Spleen (tissue), 11 donors: ENCODE measurements around the gene KLC1. TPM values are rescaled to one million over a fixed set of nuclear protein-coding genes. Genes with fewer than 3 reads are reported as not detected.

Source experiments
- DNase-seq: peaks from one replicate; pipeline ENCODE4 v3.0.0-alpha.2; 2020
- H3K27ac ChIP-seq, 8 donors: fragments of 200-600 bp; sonication (generic) in 7 of 8; 1 replicate in 4 of 8; 2 replicates in 4 of 8; pipeline versions ENCODE4 v1.5.0 to v1.8.0; 2016 to 2021; ENCODE audit warnings: inconsistent platforms in 4 of 8, mild to moderate bottlenecking in 4 of 8, moderate library complexity in 1 of 8
- H3K27me3 ChIP-seq, 7 donors: fragments of 200-600 bp; sonication (generic) in 6 of 7; replicated peaks in 1 of 7; 1 replicate in 4 of 7; 2 replicates in 3 of 7; pipeline versions ENCODE4 v1.5.0 to v1.8.0; 2016 to 2021; ENCODE audit warnings: inconsistent platforms in 3 of 7, mild to moderate bottlenecking in 1 of 7
- H3K36me3 ChIP-seq, 6 donors: fragments of 200-600 bp; sonication (generic) in 5 of 6; 1 replicate in 4 of 6; 2 replicates in 2 of 6; pipeline versions ENCODE4 v1.5.0 to v1.8.0; 2016 to 2021; ENCODE audit warnings: inconsistent platforms in 2 of 6
- H3K4me1 ChIP-seq, 6 donors: fragments of 200-600 bp; sonication (generic) in 5 of 6; 1 replicate in 3 of 6; 2 replicates in 3 of 6; pipeline versions ENCODE4 v1.5.0 to v1.8.0; 2016 to 2021; ENCODE audit warnings: inconsistent platforms in 3 of 6
- H3K4me3 ChIP-seq, 8 donors: fragments of 200-600 bp; sonication (generic) in 7 of 8; 1 replicate in 4 of 8; 2 replicates in 4 of 8; pipeline versions ENCODE4 v1.5.0 to v1.8.0; 2016 to 2021; ENCODE audit warnings: inconsistent platforms in 4 of 8, mild to moderate bottlenecking in 4 of 8, moderate library complexity in 2 of 8
- H3K9me3 ChIP-seq, 8 donors: fragments of 200-600 bp; sonication (generic) in 7 of 8; 1 replicate in 4 of 8; 2 replicates in 4 of 8; pipeline versions ENCODE4 v1.5.0 to v1.8.0; 2016 to 2021; ENCODE audit warnings: inconsistent platforms in 4 of 8
- POLR2A ChIP-seq, 3 donors: fragments of 450-650 bp; IDR thresholded peaks; one replicate each; pipeline ENCODE4 v1.5.1; 2017; ENCODE audit warnings: antibody characterized with exemption in 3 of 3, mild to moderate bottlenecking in 1 of 3
- POLR2AphosphoS5 ChIP-seq, 3 donors: sonication (generic); formaldehyde crosslinking; IDR thresholded peaks; one replicate each; pipeline ENCODE4 v1.5.1; 2017; ENCODE audit warnings: antibody characterized with exemption in 3 of 3
- WGBS, 5 donors: extraction: QIAGEN DNeasy Blood & Tissue Kit in 3 of 5; methylation state at CpG; one replicate each; pipeline versions ENCODE4 v1.1.5 to v1.1.7; 2013 to 2018; 5-methylcytosine and 5-hydroxymethylcytosine counted together
- intact Hi-C: fragments of 100-400 bp; cut with DNase I; formaldehyde crosslinking; loops from one replicate; pipeline ENCODE4 v1.15.0; 2023; ENCODE audit warnings: low total_unique reads
- polyA plus RNA-seq, 3 donors: library from polyadenylated mRNA; stranded (reverse); fragments of 200-250 nt; gene quantifications; one replicate each; pipeline ENCODE4 v1.2.1, GENCODE V29; 2013
- total RNA-seq, 7 donors: library from RNA; depleted of rRNA in 3 of 7; stranded (reverse); fragments of >200 nt in 3 of 7; fragmentation: NEBNext Ultra II Directional in 4 of 7; extraction: Animal tissue kit (Norgen Biotek cat#: 25700) in 4 of 7; gene quantifications; one replicate each; pipeline versions ENCODE4 v1.1.0 to v1.2.1, GENCODE V29; 2016 to 2021
- TF ChIP-seq, protein P1 (sequence below), 11 experiments: fragments of 200-600 bp in 7 of 11; fragments of 450-650 bp in 4 of 11; sonication (generic) in 4 of 11; IDR thresholded peaks in 8 of 11; conservative IDR thresholded peaks in 3 of 11; 1 replicate in 7 of 11; 2 replicates in 4 of 11; pipeline versions ENCODE4 v1.4.0 to v1.8.0; 2016 to 2021; ENCODE audit warnings: antibody characterized with exemption in 11 of 11, inconsistent platforms in 4 of 11, mild to moderate bottlenecking in 1 of 11
- donor health status: healthy with polysubstance abuse.
- donor health status: DM: no; HTN: no; CAD: no; lungs with moderate emphysema.
- donor health status: DM: no; HTN: no; CAD: no.
- donor health status: Bipolar disorder and iron deficiency.
- donor health status: healthy.
- donor health status: DM: no; HTN: no; CAD: no.
- donor health status: DM: yes; HTN: yes; CAD: no.

KLC1 gene
- total and polyA plus RNA-seq, 10 donors: 54.1 to 333 (median 226) TPM

DNA sequence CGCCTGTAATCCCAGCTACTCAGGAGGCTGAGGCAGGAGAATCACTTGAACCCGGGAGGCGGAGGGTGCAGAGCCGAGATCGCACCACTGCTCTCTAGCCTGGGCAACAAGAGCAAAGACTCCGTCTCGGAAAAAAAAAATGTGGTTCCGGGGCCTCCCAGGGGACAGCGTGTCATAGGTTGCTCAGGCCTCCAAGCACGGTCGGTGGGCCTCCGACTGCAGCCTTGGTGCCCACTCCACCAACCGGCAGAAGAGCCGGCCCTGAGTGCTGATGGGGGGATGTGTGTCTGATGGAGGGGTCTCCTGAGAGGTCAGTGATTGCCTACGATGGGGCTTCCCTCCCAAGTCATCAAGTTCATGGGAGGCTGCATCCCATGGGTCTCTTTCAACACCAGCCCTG is 102.5 kb downstream of the KLC1 start:
- TF ChIP-seq POLR2AphosphoS5 (IDR thresholded peaks at IDR 0.05) (no peak), POLR2A (IDR thresholded peaks at IDR 0.05) (no peak)
- TF ChIP-seq, protein P1, sequence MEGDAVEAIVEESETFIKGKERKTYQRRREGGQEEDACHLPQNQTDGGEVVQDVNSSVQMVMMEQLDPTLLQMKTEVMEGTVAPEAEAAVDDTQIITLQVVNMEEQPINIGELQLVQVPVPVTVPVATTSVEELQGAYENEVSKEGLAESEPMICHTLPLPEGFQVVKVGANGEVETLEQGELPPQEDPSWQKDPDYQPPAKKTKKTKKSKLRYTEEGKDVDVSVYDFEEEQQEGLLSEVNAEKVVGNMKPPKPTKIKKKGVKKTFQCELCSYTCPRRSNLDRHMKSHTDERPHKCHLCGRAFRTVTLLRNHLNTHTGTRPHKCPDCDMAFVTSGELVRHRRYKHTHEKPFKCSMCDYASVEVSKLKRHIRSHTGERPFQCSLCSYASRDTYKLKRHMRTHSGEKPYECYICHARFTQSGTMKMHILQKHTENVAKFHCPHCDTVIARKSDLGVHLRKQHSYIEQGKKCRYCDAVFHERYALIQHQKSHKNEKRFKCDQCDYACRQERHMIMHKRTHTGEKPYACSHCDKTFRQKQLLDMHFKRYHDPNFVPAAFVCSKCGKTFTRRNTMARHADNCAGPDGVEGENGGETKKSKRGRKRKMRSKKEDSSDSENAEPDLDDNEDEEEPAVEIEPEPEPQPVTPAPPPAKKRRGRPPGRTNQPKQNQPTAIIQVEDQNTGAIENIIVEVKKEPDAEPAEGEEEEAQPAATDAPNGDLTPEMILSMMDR (IDR thresholded peaks at IDR 0.05 in 8 of 11, conservative IDR thresholded peaks at IDR 0.05 in 3 of 11): no peak
- Histone ChIP-seq H3K27me3 (no peaks in the 10 kb centered on the region), H3K9me3 (no peaks in the 10 kb centered on the region), H3K36me3 (peaks cover 0 to 98% (median 57%) of the 10 kb centered on the region in 6 donors), H3K27ac (no peak overlapping the region), H3K4me3 (no peak overlapping the region), H3K4me1 (peaks cover 0 to 41% (median 18%) of the 10 kb centered on the region in 6 donors)
- 93 to 96% (median 95%) methylated on average over 14 to 15 of the region's 15 CpGs for WGBS, 5 donors
- DNase-seq: peak; percentile 67
- intact Hi-C loops: no loop called here

DNA sequence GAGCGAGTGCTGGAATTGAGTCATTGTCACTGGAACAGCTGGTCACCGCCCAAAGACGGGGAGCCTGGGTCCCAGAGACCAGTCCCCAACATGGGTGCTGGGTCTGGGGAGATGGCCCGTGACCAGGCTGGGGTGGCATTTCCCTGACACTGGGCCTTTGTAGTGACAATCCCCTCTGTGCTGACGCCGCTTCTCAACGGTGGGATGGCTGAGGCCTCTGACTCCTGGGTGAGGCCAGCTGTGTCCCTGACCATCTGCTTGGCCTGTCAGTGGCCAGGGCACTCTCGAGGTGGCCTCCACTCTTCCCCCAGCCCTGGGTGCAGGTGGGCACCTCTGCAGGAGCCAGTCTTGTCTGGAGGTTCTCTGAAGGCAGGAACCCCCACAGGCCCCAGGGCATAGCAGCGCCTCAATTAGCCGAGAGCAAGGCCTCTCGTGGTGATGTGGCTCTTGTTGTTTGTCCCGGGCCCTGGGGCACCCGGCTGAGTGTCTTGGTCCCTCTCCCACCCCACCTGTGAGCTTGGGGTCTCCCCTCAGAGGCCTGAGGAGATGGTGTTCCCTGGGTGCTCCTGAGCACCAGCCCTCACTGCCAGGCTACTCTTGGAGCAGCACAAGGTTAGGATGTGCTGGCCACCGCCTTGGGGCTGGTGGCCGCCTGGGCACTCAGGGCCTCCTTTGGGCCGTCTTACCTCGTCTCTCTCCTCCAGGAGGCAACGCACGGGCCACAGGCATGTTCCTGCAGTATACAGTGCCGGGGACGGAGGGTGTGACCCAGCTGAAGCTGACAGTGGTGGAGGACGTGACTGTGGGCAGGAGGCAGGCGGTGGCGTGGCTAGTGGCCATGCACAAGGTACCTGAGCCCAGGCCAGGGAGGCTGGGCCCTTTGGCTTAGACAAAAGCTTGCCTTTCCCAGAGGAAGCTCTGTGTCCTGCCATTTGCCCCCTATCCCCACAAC is 103.2 kb downstream of the KLC1 start:
- TF ChIP-seq POLR2AphosphoS5 (IDR thresholded peaks at IDR 0.05) (peak; percentile 10 to 36 (median 26)), POLR2A (IDR thresholded peaks at IDR 0.05) (no peak)
- peaks cover 0 to 41% (median 18%) of the 10 kb centered on the region in 6 donors for H3K4me1 ChIP-seq
- H3K4me3 ChIP-seq: no peak overlapping the region
- peak overlapping the region in 1 of 8 donors; percentile 30 for H3K27ac ChIP-seq
- peak; percentile 71 for DNase-seq
- WGBS, 5 donors: 92 to 96% (median 93%) methylated on average over 13 to 24 of the region's 24 CpGs
- H3K27me3 ChIP-seq: no peaks in the 10 kb centered on the region
- intact Hi-C loops: no loop called here
- no peaks in the 10 kb centered on the region for H3K9me3 ChIP-seq
- peaks cover 0 to 99% (median 60%) of the 10 kb centered on the region in 6 donors for H3K36me3 ChIP-seq

DNA sequence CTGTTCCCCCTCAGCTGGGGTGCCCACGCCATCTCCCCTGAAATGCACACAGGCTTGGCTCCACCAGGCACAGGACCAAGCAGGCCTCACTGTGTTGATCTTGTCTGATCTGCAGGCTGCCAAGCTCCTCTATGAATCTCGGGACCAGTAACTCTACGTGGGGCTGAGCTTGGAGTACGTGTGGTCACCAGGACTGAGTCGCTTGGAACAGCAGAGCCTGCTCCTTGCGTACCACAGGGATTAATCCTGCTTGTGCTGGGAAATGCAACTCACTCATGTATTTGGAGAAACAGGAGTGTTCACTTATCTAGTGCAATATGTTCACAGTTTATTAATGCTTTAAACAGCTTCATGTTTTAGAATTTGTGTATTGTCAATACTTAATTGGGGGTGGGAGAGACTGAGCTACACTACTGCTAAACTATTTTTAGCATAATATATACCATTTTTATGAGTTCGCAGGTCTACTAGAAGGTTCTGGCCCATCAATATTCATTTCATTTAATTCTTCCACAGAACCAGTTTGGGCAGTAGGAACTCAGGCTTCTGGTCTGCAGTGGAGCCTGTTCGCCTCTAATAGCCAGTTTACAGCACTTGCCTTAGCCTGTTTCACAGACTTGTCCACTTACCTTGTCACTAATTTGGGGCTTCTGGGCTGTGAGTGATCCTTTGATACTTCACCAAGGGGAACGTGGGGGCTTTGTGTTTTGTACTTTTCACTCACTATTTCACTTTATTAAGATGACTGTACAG is 104.0 kb downstream of the KLC1 start:
- Histone ChIP-seq H3K36me3 (peaks cover 0 to 99% (median 62%) of the 10 kb centered on the region in 6 donors), H3K9me3 (no peaks in the 10 kb centered on the region), H3K4me1 (peaks cover 0 to 41% (median 18%) of the 10 kb centered on the region in 6 donors), H3K27ac (peak overlapping the region in 1 of 8 donors; percentile 30), H3K4me3 (no peak overlapping the region), H3K27me3 (no peaks in the 10 kb centered on the region)
- DNase-seq: no peak
- WGBS, 5 donors: 91 to 97% (median 94%) methylated on average over 9 of the region's 9 CpGs
- intact Hi-C loops: no loop called here
- TF ChIP-seq, protein P1 (IDR thresholded peaks at IDR 0.05 in 8 of 11, conservative IDR thresholded peaks at IDR 0.05 in 3 of 11): no peak
- TF ChIP-seq POLR2A (IDR thresholded peaks at IDR 0.05) (no peak), POLR2AphosphoS5 (IDR thresholded peaks at IDR 0.05) (no peak)

DNA sequence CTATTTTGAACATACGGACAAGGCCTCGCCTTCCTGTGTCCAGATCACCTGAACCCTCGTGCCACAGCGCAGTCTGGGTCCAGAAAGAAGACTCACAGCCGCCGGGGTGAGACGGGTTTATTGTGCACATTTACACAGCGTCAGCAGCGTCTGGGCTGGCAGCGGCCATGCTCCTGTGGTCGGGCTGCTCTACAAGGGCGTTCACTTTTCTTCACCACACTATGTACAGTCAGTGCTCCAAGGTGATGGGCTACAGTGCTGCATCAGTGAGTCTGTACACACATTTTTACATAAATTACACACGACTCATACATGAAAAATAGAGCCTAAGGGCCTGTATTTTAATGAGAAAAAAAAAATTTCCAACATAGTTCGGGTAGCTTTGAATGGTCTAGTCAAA is 104.6 kb downstream of the KLC1 start:
- intact Hi-C loops: no loop called here
- WGBS, 5 donors: 90 to 95% (median 93%) methylated on average over 14 of the region's 14 CpGs

More for the DNA sequence above, 104.6 kb downstream of the KLC1 start:
- Histone ChIP-seq H3K27ac (no peak overlapping the region), H3K36me3 (peaks cover 0 to 99% (median 62%) of the 10 kb centered on the region in 6 donors), H3K4me3 (no peak overlapping the region), H3K9me3 (no peaks in the 10 kb centered on the region), H3K27me3 (no peaks in the 10 kb centered on the region), H3K4me1 (peaks cover 0 to 41% (median 18%) of the 10 kb centered on the region in 6 donors)
- TF ChIP-seq POLR2AphosphoS5 (IDR thresholded peaks at IDR 0.05) (no peak), POLR2A (IDR thresholded peaks at IDR 0.05) (no peak)
- TF ChIP-seq, protein P1 (IDR thresholded peaks at IDR 0.05 in 8 of 11, conservative IDR thresholded peaks at IDR 0.05 in 3 of 11): no peak
- peak; percentile 51 for DNase-seq
